ENCODE data around the gene ASTN1.

- no peak for TF ChIP-seq CTCF (IDR thresholded peaks at IDR 0.05)
- TF ChIP-seq POLR2A (IDR thresholded peaks at IDR 0.05): no peak
These were observed 326.8 kb downstream of the ASTN1 start for GRCh38 chr1:176837708-176838107.
